Erythroblast (primary cell): ENCODE results near the gene BMP7.

Experiments used
- DNase-seq, 2 experiments: peaks; one replicate each; lab custom pipeline; 2025; lab: John Stamatoyannopoulos, UW
- GATA1 ChIP-seq: IDR thresholded peaks from 2 replicates; pipeline ENCODE4 v1.6.1; 2011; ENCODE audit warnings: low read depth, mild to moderate bottlenecking, control low read depth, low read length, moderate library complexity
- POLR2A ChIP-seq: IDR thresholded peaks from 2 replicates; pipeline ENCODE4 v1.6.1; 2011; ENCODE audit warnings: mild to moderate bottlenecking, low read length

BMP7 gene

DNA sequence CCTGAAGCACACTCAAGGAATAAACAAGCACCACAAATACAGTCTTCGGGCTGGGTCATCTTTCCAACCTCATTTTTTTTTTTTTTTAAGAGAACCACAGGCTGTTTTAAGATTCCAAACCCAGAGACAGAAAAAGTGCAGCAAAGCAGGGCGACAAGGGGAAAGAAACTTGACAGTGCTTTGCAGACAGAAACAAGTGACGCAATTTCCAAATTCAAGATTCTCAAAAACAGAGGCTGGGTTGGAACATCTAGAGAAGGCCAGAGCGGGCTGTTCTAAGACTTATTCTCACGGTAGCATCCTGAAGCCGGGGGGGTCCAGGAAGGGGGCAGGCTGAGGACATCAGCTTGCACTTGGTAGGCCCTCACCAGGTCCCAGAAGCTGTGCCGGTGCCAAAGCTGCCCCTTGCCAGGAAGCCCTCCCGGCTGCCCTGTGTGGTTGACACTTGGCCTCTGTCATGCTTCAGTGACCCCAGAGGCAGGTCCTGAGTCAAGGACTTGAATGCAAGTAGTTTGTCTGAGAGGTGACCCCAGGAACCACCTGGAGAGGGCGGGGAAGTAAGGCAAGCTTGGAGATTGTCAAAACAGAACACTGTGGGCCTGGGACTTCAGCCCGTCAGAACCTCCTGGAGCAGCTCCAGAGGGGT is 50.5 kb downstream of the BMP7 start:
- no peak for TF ChIP-seq POLR2A
- no peak for TF ChIP-seq GATA1

DNA sequence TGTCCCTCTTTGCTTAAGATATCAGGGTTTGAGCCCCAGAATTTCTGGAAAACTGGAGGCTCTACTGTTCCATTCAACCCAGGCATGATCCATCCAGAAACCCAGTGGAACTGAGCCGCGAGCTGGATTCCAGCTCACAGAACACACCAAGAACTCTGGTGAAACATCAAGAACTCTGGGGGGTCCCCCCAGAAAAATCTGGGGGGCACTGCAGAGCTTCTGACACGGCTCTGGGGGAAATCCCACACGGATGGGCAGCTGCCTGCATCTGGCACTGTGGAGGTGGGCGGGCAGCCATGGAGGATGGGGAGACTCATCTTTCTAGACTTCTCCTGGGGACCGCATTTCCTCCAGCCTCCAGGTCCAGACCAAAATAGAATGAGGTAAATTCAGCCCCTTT is 51.0 kb downstream of the BMP7 start:
- DNase-seq: no peak
- TF ChIP-seq GATA1: no peak
- TF ChIP-seq POLR2A: no peak

More for the DNA sequence above, 50.5 kb downstream of the BMP7 start:
- no peak for DNase-seq

DNA sequence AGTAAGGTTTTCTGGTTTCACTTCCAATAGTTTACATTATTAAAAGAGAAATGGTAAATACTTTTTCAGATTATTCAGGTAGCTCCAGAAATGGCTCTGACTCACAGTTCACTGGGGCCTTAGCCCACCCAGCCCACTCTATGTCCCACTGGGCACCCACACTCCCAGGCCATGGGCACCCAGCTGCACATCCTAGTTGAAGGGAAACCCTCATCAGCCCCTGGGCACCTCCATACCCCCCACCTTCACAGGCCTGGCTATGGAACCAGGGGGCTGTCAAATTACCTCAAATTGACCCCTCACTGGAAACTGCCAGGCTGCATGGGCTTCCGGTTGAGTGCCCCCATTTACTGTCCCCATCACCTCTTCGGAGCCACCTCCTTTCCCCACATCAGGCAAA is 51.5 kb downstream of the BMP7 start:
- TF ChIP-seq GATA1 (no peak), POLR2A (no peak)
- DNase-seq: no peak

DNA sequence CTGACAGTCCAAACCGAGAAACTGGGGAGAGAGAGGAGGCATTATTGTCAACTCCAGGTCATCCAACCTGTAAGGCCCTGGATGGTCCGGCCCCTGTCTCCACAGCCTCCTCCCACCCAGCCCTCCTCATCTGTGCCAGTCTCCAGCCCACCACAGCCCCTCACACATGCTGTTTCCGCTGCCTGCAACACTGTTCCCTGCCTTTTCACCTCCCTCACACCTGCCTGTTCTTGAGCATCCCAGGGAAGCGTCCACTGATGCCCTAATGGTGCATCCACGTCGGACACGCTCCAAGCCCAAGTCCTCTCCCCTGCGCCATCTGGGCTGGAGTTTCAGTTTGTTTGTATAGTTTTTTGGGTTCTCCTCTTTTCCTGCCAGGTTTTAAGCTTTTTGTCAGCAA is 52.0 kb downstream of the BMP7 start:
- no peak for DNase-seq
- TF ChIP-seq POLR2A (no peak), GATA1 (no peak)

DNA sequence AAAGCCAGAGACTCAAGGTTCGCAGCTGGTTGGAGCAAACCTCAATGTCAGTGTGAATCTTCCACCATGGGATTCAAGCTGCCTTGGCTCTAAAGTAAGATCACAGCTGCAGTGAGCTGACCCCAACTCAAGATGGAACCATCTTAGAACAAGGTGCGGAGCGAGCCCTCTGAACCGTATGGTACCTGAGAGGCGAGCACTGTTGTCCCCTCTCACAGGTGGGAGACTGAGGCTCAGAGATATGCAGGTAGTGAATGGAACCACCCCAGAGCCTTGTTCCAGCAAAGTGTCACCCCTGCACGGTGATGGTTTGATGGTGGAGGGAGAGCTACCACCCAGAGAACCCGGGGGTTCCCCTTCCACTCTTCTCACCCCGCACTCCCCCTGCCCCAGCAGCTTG is 52.5 kb downstream of the BMP7 start:
- no peak for DNase-seq
- TF ChIP-seq GATA1 (no peak), POLR2A (no peak)

DNA sequence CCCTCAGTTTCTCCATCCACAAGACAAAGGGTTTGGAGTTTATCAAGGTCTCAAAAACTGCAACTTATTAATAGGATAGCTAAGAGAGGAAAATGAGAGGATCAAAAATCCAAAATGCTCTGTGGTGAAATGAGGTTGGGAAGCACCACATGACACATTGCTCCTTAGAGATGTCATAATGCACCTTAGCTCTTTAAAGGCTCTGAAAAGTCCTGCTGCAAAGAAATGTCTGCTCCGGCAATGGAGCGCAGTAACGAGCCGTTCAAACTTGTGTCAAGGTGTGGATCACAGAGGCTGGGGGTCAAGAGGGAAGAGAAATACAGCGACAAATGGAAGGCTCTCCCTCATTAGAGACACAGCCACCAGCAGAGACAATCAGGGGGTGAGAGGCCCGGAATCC is 53.1 kb downstream of the BMP7 start:
- TF ChIP-seq POLR2A (no peak), GATA1 (no peak)
- no peak for DNase-seq

DNA sequence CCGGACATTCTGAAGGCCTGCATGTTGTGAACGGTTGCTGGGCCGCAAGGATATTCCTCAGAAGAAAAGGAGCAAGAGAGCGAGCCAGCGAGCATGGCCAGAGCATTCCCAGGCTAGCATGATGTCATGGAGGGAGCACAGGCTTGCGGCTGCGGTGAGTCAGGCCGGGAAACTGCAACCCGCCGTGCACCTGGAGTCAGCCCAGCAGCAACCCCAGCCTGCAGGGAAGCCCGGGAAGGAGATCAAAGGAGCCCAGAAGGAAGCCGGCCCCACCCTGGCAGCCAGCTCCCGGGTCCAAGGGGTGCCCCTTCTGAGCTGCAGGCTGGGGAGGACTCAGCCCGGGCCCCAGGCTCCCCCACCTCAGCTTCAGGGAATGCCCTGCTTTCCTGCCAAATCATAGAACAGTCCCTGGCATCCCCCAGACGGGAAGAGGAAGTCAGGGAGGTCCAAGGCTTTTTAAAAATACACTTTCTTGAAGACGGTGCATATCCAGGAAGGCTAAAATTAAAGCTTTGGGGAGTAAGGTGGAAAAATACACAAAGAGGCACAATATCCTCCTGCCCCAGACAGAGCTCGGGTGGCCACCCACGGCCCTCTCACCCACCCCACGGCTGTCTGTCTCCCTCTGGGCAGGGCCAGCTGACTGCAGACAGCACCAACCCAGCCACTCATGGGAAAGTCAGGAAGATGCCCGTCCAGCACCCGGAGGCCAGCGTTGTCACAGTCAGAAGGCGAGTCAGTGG is 53.7 kb downstream of the BMP7 start:
- TF ChIP-seq GATA1 (no peak), POLR2A (no peak)
- DNase-seq: no peak

DNA sequence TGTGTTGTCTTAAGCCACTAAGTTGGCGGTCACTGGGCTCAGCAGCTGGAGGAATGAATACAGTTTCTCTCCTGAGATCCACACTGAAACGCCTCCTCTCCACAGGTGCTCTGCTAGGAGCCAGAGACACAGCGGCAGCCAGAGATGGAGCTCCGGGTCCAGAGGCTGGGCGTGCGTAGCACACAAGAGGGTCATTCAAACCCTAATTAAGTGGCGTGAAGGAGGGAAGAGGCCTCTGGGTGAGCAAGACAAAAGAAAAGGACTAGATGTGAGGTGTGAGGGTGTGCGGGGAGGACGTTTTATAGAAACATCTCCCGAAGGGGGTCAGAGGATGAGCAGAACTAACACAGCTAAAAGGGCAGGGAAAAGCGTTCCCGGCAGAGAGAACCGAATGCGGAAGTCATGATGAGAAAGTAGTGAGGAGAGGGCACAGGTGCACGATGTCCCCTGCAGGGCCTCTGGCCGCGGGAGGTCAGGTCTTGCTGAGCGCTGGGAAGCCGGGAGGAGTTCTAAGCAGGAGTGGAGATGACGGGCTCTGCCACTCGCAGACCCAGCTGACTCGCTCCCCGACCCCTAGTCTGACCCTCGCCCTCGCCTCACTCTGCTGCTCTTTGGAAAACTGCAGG is 54.4 kb downstream of the BMP7 start:
- TF ChIP-seq POLR2A (no peak), GATA1 (no peak)
- DNase-seq: no peak

DNA sequence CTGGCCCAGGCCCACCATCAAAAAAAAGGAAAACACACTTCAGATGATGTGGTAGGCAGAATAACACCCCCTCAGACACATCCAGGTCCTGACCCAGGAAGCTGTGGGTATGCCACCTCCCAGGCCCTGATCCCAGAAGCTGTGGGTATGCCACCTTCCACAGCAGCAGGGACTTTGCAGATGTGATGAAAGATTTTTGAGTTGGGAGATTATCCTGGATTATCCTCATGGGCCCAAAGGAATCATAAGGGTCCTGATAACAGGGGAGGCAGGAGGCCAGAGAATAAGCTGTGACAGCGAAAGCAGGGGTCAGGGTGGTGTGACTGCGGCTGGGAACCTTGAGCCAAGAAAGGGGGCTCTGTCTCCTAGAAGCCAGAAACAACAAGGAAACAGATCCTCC is 55.0 kb downstream of the BMP7 start:
- TF ChIP-seq GATA1: no peak
- no peak for TF ChIP-seq POLR2A

DNA sequence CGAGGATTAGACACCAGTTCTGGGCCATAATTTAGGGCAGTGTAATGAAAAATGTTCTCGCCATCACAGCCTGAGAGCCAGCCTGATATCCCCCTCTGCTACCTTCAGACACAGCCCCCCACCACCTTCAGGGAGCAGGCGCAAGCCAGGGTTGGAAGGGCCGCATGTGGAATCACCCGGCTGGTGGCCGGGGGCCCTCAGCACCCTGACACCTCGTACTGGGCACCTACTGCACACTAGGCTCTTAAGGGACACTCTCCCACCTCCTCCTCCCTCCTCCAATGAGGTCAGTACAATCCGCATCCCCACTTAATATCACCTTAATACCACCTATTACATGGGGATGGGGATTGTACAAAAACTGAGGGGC is 55.5 kb downstream of the BMP7 start:
- no peak for TF ChIP-seq GATA1
- no peak for TF ChIP-seq POLR2A
- no peak for DNase-seq

More for the DNA sequence above, 55.0 kb downstream of the BMP7 start:
- no peak for DNase-seq

DNA sequence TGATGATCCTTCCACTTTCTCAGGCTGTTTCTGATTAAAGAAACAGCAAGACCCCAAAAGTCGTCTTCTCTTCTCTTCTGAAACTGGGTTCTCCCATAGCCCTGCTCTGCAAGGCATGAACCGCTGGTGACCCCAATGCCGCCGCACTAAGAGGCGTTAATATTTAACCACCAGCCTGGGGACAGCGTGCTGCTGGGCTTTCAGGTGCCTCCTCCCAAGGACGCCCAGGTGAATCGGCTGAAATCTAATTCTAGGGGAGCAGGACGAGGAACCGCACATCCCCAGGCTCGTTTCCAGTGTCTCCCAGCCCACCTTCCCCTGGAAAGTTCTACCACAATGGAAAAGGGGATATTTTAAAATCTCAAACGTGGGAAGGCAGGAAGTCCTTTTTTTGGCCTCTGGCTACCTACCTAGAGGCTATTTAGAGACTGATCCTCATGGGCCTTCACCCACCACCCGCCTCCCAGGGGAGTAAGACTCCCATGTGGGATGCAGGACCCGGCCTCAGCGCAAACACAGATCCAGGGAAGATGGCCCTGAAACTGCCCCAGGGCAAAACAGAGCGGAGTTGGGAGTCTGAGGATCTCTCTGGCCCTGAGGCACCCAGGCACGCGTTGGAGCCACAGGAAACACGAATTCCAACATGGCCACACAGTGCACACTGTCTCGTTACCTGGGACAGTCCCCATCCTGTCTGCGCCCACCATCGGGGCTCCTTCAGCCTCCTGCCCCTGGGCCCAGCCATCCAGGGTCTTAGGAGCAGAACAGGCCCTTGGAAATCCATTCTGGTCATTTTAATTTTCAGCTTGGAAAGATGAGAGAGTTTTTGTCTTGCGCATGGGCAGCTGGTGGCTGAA is 56.2 kb downstream of the BMP7 start:
- no peak for DNase-seq
- TF ChIP-seq POLR2A (no peak), GATA1 (no peak)

DNA sequence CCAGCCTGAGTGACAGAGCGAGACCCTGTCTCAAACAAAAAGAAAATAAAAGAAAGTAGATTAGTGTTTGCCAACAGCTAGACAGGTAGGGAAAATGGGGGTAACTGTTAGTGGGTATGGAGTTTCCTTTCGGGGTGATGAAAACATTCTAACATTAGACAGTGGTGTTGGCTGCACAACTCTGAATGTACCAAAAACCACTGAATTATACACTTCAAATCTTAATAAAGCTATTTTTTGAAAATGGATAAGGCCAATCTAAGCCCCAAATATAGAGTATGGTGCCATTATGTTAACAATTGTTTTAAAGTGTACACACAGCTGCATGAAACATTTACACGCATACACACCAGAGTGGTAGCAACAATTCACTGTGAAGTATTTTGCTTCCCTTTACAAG is 57.0 kb downstream of the BMP7 start:
- DNase-seq: no peak
- no peak for TF ChIP-seq GATA1
- TF ChIP-seq POLR2A: no peak

DNA sequence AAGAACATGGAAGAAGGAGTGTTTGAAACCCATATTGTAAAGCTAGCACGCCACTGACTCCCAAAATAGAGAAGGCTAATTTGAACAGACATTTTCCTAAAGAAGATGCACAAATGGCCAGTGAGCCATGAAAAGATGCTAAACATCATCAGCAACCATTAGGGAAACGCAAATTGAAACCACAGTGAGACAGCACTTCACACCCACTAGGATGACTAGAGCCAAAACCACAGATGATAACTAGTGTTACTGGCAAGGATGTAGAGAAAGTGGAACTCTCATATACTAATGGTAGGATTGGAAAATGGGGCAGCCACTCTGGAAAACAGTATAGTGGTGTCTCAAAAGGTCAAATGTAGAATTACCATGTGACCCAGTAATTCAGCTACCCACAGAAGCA is 58.2 kb downstream of the BMP7 start:
- DNase-seq: no peak
- TF ChIP-seq POLR2A (no peak), GATA1 (no peak)
